Lower leg skin (tissue), 3 donors: ENCODE results near the gene LIPT1.

Experiments
- POLR2A ChIP-seq, 2 donors: fragments of 450-650 bp; IDR thresholded peaks; one replicate each; pipeline ENCODE4 v1.6.1; 2016 to 2017; ENCODE audit warnings: antibody characterized with exemption in 2 of 2, mild to moderate bottlenecking in 1 of 2, moderate library complexity in 1 of 2
- TF ChIP-seq, protein P1 (sequence below), 3 donors: fragments of 450-650 bp; IDR thresholded peaks; one replicate each; pipeline ENCODE4 v1.5.1; 2016; ENCODE audit warnings: antibody characterized with exemption in 3 of 3, mild to moderate bottlenecking in 3 of 3, moderate library complexity in 2 of 3

DNA sequence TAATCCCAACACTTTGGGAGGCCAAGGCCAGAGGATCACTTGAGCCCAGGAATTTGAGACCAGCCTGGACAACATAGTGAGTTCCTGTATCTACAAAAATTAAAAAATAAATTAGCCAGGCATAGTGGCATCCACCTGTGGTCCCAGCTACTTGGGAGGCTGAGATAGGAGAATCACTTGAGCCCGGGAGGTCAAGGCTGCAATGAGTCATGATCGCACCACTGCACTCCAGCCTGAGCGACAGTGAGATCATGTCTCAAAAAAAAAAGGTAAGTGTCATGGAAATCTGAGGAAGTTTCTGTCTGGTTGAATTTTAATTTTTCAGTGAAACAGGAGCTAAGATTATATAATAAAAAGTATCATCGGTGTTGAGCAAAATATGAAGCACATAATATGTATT, 15.8 kb upstream of the LIPT1 start:
- TF ChIP-seq, protein P1, sequence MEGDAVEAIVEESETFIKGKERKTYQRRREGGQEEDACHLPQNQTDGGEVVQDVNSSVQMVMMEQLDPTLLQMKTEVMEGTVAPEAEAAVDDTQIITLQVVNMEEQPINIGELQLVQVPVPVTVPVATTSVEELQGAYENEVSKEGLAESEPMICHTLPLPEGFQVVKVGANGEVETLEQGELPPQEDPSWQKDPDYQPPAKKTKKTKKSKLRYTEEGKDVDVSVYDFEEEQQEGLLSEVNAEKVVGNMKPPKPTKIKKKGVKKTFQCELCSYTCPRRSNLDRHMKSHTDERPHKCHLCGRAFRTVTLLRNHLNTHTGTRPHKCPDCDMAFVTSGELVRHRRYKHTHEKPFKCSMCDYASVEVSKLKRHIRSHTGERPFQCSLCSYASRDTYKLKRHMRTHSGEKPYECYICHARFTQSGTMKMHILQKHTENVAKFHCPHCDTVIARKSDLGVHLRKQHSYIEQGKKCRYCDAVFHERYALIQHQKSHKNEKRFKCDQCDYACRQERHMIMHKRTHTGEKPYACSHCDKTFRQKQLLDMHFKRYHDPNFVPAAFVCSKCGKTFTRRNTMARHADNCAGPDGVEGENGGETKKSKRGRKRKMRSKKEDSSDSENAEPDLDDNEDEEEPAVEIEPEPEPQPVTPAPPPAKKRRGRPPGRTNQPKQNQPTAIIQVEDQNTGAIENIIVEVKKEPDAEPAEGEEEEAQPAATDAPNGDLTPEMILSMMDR (IDR thresholded peaks at IDR 0.05) = no peak
- TF ChIP-seq POLR2A (IDR thresholded peaks at IDR 0.05) = no peak
